Kidney epithelial cell (primary cell): ENCODE results near the gene KCNJ18. TPM values are rescaled to one million over a fixed set of nuclear protein-coding genes. Genes with fewer than 3 reads are reported as not detected.

ENCODE experiments used
- DNase-seq: peaks from one replicate; pipeline ENCODE4 v3.0.0-alpha.2; 2010; ENCODE audit warnings: low read depth
- H3K27me3 ChIP-seq: 2 replicates; pipeline ENCODE4 v1.6.0; 2011; ENCODE audit warnings: low read length; ENCODE audit not compliant: control insufficient read depth, insufficient read depth
- H3K36me3 ChIP-seq: 2 replicates; pipeline ENCODE4 v1.5.1; 2011; ENCODE audit warnings: low read length; ENCODE audit not compliant: control insufficient read depth, insufficient read depth
- H3K4me3 ChIP-seq: 2 replicates; pipeline ENCODE4 v1.5.1; 2011; ENCODE audit warnings: low read depth, mild to moderate bottlenecking, control low read depth, low read length
- CTCF ChIP-seq: IDR thresholded peaks from 2 replicates; pipeline ENCODE4 v1.5.1; 2011; ENCODE audit warnings: mild to moderate bottlenecking, moderate library complexity, low read length, control low read depth, inconsistent platforms; ENCODE audit not compliant: insufficient read depth, poor library complexity, severe bottlenecking
- total RNA-seq: library from RNA; depleted of rRNA; stranded (reverse); fragments of >200 nt; gene quantifications from 2 replicates; pipeline ENCODE4 v1.2.3, GENCODE V29; 2015

KCNJ18 gene
- total RNA-seq, 1 donor from 2014 or later, result not detected

- Histone ChIP-seq H3K4me3 (no peak overlapping the region), H3K27me3 (no peaks in the 10 kb centered on the region), H3K36me3 (no peaks in the 10 kb centered on the region)
- no peak for DNase-seq
- no peak for TF ChIP-seq CTCF
Observed at GRCh38 chr17:21676281-21677111, 15.8 kb upstream of the KCNJ18 start.

- Histone ChIP-seq H3K36me3 (no peaks in the 10 kb centered on the region), H3K27me3 (no peaks in the 10 kb centered on the region), H3K4me3 (no peak overlapping the region)
- no peak for TF ChIP-seq CTCF
- DNase-seq, result no peak
Observed at GRCh38 chr17:21677126-21677910, 15.0 kb upstream of the KCNJ18 start.

GRCh38 chr17:21677911-21678310 is 14.4 kb upstream of the KCNJ18 start:
- no peak overlapping the region for H3K4me3 ChIP-seq
- no peak for TF ChIP-seq CTCF
- DNase-seq, result no peak
- no peaks in the 10 kb centered on the region for H3K36me3 ChIP-seq
- H3K27me3 ChIP-seq, result no peaks in the 10 kb centered on the region

GRCh38 chr17:21678393-21679081 is 13.8 kb upstream of the KCNJ18 start:
- H3K4me3 ChIP-seq, result no peak overlapping the region
- H3K36me3 ChIP-seq, result no peaks in the 10 kb centered on the region
- no peak for TF ChIP-seq CTCF
- no peak for DNase-seq
- no peaks in the 10 kb centered on the region for H3K27me3 ChIP-seq

GRCh38 chr17:21679256-21680146 is 12.8 kb upstream of the KCNJ18 start:
- no peak for DNase-seq
- no peaks in the 10 kb centered on the region for H3K27me3 ChIP-seq
- no peak overlapping the region for H3K4me3 ChIP-seq
- H3K36me3 ChIP-seq, result no peaks in the 10 kb centered on the region
- TF ChIP-seq CTCF, result no peak
